ENCODE data around the gene PNMT. TPM values are rescaled to one million over a fixed set of nuclear protein-coding genes. Genes with fewer than 3 reads are reported as not detected.

Gene PNMT
- 0.25 and 0.65 TPM in 2 replicates for total RNA-seq (2014; rRNA removed; shearing (Covaris generic))

GRCh38 chr17:39667945-39668924 lies at the start of gene PNMT:
Gene PNMT, plus strand, starts transcription at chr17:39668453. Its CDS starts 23 bp downstream, at chr17:39668476.
- peak; percentile 73 for DNase-seq (ENCODE audit: low spot score)

DNA sequence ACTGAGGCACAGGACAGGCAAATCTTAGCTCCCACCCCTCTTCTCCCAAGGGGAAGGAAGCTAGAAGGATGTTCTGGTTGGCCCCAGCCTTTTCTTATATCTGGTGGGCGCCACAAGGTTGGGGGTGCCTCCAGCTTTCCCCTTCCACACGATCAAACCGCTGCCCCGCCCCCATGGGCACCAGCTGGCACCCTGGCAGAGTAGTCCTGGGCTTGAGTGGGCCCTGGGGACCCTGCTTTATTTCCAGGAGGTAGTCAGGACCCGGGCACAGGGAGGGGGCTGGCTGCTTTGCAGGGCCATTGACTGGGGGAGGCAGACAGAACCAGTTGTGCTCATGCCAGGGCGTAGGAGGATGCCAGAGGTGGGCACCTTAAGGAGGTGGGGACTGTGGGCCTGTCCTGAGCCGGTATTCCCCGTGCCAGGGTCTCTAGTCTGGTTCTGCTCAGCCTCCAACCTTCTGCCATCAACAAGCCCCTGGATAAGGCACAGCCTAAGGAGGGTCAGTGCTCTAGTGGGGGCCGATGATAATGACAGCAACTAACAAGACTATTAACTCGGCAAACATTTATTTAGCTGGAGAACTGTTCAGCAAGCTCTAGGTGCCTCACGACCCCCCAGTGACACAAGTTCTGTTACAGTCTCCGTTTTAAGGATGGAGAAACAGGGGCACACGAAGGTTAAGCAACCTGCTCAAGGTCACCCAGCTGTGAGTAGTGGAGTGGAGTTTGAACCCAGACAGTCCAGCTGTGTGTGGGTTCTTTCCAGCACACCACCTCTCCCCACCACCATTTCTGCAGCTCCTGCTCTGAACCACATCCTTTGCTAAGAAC lies 49.1 kb upstream of the PNMT start:
- no peak for DNase-seq (ENCODE audit: low spot score)

DNA sequence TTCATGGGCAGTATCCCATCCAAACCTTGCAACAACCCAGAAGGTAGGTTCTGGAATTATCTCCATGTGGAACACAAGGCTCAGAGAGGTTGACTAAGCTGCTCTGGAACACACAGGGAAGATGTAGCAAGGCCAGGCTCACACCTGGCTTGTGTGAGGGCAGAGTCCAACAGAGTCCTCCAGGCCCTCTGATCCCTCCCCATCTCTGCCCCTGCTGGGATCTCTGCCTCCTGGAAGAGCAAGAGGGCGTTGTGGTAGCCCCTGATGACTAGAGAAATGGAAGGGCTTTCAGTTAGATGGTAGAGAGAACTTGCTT lies 48.5 kb upstream of the PNMT start:
- no peak for DNase-seq (ENCODE audit: low spot score)

DNA sequence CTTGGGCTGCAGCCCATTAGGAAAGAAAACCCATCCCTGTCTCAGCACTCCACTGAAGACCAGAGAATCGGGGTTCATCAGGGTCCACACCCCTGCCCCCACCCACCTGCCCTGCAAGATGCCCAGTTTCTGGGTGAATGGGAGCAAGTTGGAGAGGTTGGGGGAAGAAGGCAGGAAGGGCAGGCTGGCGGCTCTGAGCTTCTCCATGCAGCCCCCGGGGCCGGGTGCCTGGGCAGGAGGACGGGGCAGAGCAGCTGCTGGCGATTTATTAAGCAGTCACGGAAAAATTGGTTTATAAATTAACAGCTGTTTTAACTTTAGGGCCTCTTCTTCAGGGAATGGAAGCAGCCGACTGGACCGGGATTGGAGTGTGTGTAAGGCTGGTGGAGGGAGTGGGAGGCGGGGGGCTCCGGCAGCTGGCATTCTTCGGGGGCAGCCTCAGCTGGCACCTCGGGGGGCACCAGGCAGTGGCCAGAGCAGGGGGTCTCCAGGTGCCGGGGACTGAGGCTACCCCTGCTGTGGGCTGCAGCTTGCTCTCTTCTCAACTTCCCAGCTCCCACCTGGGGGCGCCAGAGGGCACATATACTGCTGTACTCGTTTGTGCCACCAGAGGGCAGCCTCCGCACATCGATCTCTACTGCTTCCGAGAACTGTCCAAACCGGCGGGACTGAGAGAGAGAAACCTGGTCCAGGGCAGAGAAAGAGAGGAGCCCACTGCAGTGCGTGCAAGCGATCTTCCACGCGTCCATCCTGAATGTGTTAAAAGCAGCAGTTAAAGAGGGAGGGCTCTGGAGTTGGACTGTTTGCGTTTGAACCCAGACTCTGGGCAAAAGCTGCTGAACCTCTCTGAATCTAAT lies 46.5 kb upstream of the PNMT start:
- peak; percentile 94 for DNase-seq (ENCODE audit: low spot score)

- no peak for DNase-seq (ENCODE audit: low spot score)
Observed at GRCh38 chr17:39622380-39623006, 45.8 kb upstream of the PNMT start.

DNA sequence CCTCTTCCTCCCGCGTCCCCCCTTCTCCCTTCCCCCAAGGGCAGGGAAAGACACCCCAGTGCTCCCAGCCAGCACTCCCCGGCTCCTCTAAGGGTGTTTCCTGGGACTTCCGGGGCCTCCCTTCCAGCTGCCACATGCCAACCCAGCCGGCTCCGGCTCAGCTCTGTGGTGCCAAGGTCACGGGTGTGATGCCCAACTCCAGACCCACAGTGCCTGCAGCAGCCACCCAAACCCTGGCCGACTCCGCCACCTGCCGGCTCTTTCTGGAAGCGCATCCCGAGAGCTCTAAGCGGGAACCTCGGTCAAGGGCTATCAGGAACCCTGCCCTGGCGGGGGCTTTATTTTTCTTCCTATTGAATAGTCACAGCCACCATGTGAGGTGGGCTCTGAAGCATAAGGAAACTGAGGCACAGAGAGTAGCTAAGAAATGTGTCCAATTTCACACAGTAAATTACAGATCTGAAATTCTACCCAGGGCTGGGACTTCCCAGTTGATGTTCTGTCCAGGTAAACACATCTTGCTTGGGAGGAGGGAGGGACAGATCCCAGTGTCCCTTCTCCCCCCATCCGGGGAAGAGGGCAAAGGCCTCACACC lies 44.8 kb upstream of the PNMT start:
- DNase-seq (ENCODE audit: low spot score), result peak; percentile 87

GRCh38 chr17:39624313-39624712 lies 43.9 kb upstream of the PNMT start:
- no peak for DNase-seq (ENCODE audit: low spot score)

- no peak for DNase-seq (ENCODE audit: low spot score)
Observed at GRCh38 chr17:39625198-39625785, 43.0 kb upstream of the PNMT start.

GRCh38 chr17:39626171-39627046 lies 41.8 kb upstream of the PNMT start, which contains the start of gene PPP1R1B:
Gene PPP1R1B, plus strand, starts transcription at chr17:39626952. Its CDS starts 441 bp downstream, at chr17:39627393.
- DNase-seq (ENCODE audit: low spot score), result no peak

GRCh38 chr17:39627047-39627711 lies 41.1 kb upstream of the PNMT start:
- no peak for DNase-seq (ENCODE audit: low spot score)

GRCh38 chr17:39627712-39628516 lies 40.3 kb upstream of the PNMT start:
- no peak for DNase-seq (ENCODE audit: low spot score)

- no peak for DNase-seq (ENCODE audit: low spot score)
Observed at GRCh38 chr17:39628655-39629493, 39.4 kb upstream of the PNMT start.

DNA sequence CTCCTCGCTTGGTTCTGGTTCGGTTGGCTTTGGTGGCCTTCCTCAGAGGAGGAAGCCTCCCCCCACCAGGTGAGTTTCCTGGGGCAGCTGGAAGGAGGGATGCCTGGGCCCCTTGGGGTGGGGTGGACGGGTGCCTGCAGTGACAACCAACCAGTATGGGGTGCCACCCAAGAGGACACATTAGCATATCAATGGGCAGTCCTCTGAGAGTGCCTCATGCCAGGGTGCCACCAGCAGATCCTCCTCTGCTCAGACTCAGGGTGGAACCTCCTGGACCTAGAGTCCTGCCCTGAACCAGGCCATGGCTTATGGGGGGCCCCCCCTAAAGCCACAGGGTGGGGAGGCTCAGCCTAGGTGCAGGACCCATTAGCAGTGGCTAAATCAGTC lies 38.8 kb upstream of the PNMT start:
- DNase-seq (ENCODE audit: low spot score), result no peak

GRCh38 chr17:39629898-39630297 lies 38.4 kb upstream of the PNMT start:
- no peak for DNase-seq (ENCODE audit: low spot score)

DNA sequence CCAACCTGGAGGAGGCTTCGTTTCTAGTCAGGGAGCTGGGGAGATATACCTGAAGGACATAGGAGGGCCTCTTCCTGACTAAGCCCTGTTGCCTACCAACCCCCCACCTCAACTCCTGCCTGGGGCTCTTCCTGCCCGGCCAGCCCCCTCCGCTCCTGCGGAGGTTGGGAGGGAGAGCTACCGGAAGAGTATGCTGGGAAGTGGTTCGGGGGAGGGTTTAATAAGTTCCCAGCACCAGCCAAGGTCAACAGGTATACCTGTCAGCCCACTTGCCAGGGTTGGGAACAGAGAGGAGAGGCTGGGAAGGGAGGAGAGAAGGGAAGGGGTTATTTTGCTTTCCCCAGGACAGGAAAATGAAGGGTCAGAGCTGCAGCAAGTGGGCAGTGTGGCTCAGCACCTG lies 36.9 kb upstream of the PNMT start:
- peak; percentile 57 for DNase-seq (ENCODE audit: low spot score)

GRCh38 chr17:39632153-39632941 lies 35.9 kb upstream of the PNMT start:
- peak; percentile 78 for DNase-seq (ENCODE audit: low spot score)
